ENCODE data around the gene MPDZ.

MPDZ gene

DNA sequence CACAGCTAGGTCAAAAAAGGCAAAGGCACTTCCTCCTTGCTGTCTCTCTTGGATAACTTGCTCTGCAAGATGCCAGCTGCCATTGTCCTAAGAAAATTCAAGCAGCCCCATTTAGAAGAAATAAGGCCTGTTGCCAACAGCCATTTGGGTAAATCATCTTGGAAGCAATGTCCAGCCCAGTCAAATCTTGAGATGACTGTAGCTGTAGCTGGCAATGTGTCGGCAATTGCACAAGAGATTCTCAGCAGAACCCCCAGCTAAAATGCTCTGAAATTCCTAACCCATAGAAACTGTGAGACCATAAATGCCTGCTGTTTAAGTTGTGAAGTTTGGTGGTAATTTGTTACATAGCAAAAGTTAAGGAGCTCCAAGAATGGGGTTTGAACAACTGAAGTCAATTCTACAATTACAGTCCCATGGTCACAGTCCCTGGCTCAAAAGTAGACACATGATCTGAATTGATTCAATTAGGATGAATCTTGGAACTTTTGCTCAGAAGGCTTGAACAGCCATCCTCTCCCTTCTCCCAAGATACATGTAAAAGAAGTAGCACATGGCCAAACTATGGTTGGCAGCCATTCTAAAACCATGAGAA, 151.1 kb downstream of the MPDZ start:
- no peak for DNase-seq

GRCh38 chr9:13127131-13127530, 152.4 kb downstream of the MPDZ start:
- DNase-seq = no peak

DNA sequence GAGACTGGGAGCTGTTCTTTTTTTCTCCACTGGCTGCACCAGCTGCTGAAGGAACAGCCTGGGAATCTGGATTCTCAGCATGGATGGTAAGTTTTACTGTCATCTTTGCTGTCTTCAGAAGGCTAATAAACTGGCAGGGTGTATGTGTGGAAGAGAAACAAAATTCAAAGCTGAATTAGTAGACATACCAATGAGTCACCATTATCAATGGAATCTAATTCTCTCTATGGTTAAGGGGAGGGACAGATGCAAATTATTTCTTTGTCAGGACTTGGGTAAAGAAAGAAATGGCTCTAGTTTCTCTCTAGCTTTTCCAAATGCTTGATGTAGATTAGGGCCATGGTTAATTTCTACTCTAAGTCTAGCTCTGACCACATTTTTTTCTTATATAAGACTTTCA, 154.2 kb downstream of the MPDZ start:
- DNase-seq = no peak

DNA sequence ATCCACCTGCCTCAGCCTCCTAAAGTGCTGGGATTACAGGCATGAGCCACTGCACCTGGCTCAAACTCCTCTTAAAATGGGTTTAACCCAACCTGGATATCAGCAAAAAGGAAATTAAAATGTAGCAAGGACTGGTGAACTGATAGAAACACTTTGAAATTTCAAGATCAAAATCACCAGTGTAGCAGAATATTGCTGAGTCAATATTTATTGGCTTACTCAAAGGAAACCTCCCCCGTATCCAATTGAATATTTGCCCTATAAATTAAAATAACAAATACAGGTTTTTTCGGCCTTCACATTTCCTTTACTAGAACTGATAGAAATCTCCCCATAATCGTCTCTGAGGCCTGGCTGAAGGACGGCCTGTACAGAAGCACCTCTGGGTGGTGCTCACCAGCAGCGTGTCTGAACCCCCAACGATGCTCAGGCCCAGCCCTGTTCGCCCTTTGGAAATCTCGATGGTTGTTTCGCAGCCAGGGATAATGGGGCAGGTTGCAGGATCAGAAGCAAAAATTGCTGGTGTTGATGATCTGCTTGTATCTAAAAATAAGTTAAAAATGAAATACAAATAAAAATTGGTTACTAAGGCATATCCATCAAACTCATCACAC, 156.6 kb downstream of the MPDZ start:
- DNase-seq = no peak

GRCh38 chr9:13118313-13118712, 161.2 kb downstream of the MPDZ start:
- no peak for DNase-seq

- DNase-seq = no peak
Observed at GRCh38 chr9:13116292-13116691, 163.2 kb downstream of the MPDZ start.

- no peak for DNase-seq
Observed at GRCh38 chr9:13113751-13114150, 165.7 kb downstream of the MPDZ start.

GRCh38 chr9:13113216-13113615, 166.3 kb downstream of the MPDZ start:
- DNase-seq = no peak

DNA sequence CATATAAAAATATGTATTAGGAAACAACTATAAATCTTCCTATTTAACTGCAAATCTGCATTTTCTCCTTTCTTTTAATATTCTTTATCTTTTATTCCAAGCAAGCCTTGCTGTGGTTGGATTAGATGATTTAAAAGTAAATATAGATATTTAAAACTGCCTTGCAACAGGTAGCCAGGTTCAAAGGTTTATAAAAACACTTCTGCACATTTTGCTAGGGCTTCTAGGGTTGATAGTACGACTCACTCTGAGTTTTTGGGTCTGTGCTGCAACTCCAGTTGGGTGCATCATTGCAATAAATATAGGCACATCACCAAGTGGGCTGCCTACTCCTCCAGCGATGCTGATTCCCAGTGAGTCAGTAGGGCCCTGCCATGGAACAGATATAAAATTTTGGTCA, 167.7 kb downstream of the MPDZ start:
- no peak for DNase-seq

- DNase-seq = no peak
Observed at GRCh38 chr9:13110766-13111417, 168.6 kb downstream of the MPDZ start.

DNA sequence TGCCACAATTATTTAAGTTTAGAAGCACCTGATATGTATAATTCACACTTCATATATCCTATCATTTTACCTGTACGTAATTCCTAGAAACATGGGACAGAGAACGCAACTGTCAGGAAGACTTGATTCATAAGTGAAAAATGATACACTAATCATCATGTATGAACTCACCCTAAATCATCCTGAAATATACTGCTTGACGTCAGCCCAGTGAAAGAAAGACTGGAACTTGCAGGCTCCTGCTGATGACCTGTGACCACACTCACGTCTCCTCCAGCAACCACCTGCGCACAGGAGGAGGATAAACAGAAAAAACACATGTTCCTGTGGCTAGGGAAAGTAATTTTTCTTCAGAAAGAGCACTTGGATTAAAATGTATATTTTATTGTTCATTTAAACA, 169.7 kb downstream of the MPDZ start:
- no peak for DNase-seq

- DNase-seq = no peak
Observed at GRCh38 chr9:13107008-13107407, 172.5 kb downstream of the MPDZ start.

GRCh38 chr9:13100914-13101572, 178.4 kb downstream of the MPDZ start:
- no peak for DNase-seq

GRCh38 chr9:13095056-13095455, 184.4 kb downstream of the MPDZ start:
- DNase-seq = no peak

DNA sequence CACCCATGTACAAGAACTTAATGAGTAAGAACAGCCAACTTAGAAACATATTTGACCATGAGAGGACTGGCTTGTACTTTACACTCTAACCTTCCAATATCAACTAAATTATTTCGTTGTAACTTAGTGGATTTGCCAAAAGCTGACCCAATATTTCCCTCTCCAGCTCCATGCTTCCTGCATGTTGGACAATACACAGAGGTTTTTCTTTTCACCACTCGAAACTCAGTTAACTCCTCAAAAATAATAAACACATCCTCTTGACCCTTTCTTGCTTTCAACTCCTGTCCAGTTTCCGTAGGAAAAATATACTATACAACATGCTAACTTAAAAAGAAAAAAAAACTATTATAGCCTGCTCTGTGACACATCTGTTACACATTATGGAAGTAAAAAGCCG, 188.9 kb downstream of the MPDZ start:
- DNase-seq = no peak

- DNase-seq = no peak
Observed at GRCh38 chr9:13089666-13090065, 189.8 kb downstream of the MPDZ start.

DNA sequence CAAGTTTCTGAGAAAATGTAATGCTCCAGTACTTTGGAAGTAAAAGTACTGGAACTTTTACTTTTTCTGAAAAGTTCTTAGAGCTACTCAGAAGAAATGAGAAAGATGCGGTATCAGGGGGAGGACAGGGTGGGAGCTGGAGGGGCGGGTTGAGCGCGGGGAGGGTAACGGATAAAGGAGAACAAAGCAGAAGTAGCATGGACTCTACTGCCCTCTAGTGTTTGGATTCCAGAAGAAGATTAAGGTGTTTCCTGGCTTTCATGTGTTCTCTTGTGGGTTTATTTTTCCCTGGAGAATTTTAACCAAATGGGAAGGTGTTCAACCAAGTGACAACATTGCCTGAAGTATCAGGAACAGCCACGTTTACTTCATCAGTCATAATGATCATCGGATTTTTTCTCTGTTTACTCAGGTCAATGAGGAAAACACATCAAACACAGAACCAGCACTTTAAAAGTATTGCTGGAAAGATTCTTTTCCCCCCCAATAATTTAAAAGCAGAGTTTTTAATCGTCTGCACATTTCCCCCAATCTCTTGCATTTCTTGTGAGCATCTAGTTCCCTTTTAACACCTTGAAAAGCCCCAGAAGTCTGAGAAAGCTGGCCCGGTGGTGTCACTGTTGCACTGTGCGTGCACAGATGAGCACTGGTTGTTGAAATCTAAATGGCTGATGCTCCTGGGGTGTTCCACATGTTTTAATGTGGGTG, 190.6 kb downstream of the MPDZ start:
- DNase-seq = peak; percentile 51

DNA sequence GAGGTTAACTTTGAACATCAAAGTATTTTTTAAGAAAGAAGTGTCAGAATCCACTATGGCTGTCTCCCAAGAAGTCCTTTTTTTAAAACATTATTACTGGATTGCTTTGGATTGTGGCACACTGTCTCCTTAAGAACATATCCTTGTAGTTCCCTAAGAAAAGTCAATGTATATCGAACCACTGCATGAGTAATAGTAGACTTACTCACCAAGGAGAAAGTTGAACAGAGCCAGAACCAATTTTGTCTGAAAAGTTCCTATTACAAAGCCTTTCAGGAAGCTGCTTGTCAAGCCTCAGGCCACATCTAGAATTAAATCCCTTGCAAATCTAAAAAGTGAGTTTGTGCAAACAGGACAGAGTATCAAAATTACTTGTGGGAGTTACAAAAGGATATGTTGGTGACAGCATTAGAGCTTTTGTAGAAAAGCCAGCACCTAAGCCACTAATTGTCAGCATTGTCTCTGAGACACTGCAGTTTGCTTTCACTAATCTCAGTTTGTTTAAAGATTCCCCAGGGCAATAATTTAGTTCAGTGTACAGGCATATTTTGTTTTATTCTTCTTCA, 195.4 kb downstream of the MPDZ start:
- DNase-seq = peak; percentile 22

DNA sequence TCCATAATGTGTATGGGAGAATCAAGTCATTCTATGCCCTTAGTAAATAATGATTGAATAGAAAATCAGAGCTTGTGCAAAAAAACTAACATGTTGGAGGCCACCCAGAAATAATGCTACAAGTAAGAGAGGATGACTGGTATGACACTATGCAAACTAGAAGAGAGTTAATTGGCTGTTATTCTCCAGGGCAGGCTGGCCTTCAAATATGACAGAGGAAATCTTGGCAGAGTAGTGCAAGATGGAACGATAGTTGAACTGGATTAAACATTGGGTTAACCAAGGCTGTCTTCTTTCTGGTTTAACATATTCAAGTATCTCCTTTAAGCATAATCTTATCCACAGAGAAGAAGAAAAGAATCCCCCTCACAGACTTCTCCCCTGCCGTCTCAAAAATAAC, 196.1 kb downstream of the MPDZ start:
- DNase-seq = no peak

DNA sequence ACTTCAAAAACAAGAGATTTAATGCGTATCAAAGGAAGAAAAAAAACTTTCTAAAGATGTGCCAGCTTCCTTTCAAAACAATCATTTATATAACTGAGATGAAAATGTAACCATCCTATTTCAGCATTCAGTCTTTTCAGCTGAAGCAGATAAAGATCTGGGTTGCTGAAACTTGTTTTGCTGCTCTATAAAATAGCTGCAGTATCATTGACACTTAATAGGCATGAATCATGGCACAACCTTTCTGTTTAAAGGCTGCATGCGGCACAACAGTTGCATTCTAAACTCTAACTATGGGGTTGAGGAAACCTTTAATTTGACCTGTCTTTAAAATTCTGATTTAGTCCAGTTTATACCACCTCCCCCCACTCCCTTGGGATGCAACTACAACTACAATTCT, 196.7 kb downstream of the MPDZ start:
- DNase-seq = no peak

DNA sequence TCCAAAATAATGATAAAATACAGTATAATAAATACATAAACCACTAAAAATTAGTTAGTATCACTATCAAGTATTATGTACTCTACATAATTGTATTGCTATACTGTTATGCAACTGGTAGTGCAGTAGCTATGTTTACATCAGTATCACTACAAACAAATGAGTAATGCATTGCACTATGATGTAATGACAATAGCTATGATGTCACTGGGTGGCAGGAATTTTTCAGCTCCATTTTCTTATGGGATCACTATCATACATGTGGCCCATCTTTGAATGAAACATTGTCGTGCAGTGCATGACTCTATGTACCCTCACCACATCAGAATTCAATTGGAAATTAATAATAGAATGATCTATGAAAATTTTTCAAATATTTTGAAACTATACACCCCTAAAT, 201.3 kb downstream of the MPDZ start:
- no peak for DNase-seq

- no peak for DNase-seq
Observed at GRCh38 chr9:13076616-13077015, 202.9 kb downstream of the MPDZ start.

DNA sequence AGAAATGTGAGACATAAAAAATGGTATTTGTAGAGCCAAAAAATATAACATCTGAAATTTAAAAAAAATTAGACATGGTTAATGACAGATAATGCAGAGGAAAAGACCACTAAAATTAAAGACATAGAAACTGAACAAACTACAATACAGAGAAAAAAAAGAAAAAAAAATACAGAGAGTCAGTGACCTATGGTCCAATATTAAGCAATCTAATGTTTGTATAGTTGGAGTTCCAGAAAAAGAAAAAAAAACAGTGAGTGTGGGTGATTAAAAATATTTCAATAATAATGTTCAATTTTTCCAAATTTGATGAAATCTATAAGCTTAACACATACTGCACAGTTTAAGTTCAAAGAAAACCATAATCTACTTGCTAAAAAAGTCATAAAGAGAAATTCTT, 207.6 kb downstream of the MPDZ start:
- DNase-seq = no peak

All from NCI-H1436 (cell line).